ENCODE measurements around the gene PIRT.

Gene PIRT

DNA sequence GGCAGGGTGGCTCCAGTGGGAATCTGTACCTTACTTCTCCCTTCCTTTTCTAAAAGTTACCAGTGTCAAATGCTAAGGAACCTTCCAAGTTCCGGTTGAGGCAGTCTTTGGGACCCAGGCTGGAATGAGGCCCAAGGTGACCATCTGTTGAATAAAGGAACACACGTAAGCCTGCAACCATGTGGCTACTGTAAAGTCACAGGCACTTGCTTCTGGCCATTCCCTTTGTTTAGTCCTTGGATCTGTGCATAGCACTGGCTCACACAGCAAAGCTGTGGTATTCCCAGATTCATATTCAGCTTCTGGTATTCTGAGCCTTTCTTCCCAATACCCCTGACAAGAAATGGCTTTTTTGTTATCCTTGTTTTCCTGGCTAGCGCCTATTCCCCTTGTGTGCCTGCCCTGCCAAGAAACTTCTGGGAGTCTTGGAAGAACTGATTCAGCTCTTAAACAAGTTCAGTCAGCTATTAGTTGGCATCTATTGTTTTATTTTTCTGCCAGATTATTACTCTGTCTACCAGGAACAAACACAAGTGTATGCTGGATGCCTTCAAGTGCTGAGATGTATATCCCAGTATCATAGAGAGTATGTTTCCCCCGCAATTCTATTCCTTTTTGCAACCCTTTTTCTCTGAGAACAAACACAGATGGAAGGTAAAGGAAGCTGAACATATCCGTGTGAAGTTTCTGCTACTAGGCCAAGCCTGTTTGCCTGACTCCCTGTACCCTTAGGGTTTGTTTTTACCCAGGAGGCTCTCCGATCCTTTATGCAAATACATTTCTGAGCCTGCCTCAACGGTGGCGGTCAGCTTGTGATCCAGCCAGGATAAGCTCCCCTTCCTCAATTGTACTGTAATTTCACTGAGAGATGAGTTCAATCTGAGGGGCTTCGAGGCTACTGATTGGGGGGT lies 47.1 kb downstream of the PIRT start:
- Mint-ChIP-seq H3K4me1 (ENCODE audit: low read depth) (peaks cover 7% of the 10 kb centered on the region), H3K27ac (no peak overlapping the region), H3K27me3 (no peaks in the 10 kb centered on the region), H3K9me3 (no peaks in the 10 kb centered on the region), H3K4me3 (no peak overlapping the region), H3K36me3 (ENCODE audit: low read depth) (no peaks in the 10 kb centered on the region)
- intact Hi-C loops (cut with micrococcal nuclease) = no loop called here

DNA sequence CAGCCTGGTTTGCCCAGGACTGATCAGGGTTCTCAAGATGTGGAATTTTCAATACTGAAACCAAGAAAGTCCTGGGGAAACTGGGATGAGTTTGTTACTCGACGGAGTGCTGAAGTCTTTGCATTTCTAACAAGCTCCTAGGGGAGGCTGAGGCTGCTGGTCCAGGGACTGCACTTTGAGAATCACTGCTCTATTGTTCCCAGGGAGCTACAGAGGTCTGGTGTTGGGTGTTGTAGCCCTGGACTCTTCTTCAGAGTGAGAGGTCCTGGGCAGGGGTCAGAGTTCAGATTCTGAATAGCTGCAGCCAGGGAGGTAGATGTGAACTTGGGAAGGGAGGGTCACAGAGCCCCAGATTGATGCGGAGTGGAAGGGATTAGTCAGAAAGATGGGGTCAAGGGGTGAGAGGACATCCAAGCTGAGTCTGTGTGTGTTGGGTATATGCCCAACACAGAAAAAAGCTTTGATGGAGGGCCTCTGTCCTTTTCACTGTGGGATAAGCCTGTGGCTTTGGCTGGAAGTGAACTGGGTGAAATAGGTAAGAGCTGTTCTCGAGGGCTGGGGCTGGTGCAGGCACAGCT lies 48.1 kb downstream of the PIRT start:
- peaks cover 7% of the 10 kb centered on the region for H3K4me1 Mint-ChIP-seq (ENCODE audit: low read depth)
- no peak overlapping the region for H3K27ac Mint-ChIP-seq
- H3K4me3 Mint-ChIP-seq = no peak overlapping the region
- H3K9me3 Mint-ChIP-seq = no peaks in the 10 kb centered on the region
- no peaks in the 10 kb centered on the region for H3K27me3 Mint-ChIP-seq
- intact Hi-C loops (cut with micrococcal nuclease) = no loop called here
- no peaks in the 10 kb centered on the region for H3K36me3 Mint-ChIP-seq (ENCODE audit: low read depth)

DNA sequence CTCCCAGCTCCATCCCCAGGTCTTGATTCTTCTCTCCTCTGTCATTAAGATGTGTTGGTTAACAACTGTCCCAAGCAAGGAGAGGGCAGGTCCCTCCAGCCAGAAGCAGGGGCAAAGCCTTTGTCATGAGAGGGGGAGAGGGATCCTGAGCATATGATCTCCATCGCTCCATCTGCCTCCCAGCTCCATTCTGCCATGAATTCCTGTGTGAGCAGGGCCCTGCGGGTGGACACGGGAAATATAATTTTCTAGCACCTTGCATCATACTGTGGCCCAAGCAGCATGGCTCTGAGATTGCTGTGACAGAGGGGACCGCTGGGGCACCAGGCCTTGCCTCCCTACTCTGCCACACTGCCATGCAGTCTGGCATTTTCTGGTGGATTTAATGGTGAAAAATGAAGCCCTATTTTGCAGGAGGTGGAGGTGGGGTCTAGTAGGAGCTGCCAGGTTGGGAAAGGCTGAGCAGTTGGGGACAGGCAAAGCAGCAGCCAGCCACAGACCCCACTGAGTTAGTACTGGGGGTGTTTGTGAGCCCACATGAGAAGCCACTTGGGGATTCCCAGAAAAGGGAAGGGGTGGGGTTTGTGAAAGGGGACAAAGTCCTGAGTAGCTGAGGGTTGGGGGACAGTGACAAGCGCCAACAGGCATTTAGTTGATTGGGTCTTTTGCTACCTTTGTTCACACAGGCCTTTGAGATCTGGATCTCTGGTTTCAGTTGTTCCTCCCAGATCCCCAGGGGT lies 50.4 kb downstream of the PIRT start:
- Mint-ChIP-seq H3K27ac (no peak overlapping the region), H3K4me3 (no peak overlapping the region), H3K36me3 (ENCODE audit: low read depth) (no peaks in the 10 kb centered on the region), H3K4me1 (ENCODE audit: low read depth) (peaks cover 7% of the 10 kb centered on the region), H3K9me3 (peaks cover 13% of the 10 kb centered on the region), H3K27me3 (peaks cover 3% of the 10 kb centered on the region)
- intact Hi-C loops (cut with micrococcal nuclease) = no loop called here

DNA sequence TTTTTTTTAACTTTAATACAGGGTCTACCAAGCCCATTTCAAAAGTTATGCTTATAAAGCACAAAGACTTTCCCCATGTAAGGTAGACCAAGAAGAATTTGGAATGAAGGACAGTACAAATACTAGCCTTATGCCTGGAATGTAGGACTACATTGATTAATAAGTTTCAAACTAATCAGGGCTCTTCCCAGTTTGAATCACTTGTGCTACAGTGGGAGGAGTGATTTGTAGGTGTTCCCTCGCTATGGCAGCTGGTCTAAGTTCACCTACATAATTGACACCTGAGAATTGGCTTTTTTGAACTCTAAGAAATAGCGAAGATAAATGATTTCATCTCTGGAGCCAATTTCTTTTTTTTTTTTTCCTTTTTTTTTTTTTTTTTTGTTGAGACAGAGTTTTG lies 52.6 kb downstream of the PIRT start:
- Mint-ChIP-seq H3K4me3 (no peak overlapping the region), H3K27me3 (peaks cover 3% of the 10 kb centered on the region), H3K36me3 (ENCODE audit: low read depth) (no peaks in the 10 kb centered on the region), H3K27ac (no peak overlapping the region), H3K9me3 (peaks cover 15% of the 10 kb centered on the region), H3K4me1 (ENCODE audit: low read depth) (no peaks in the 10 kb centered on the region)
- intact Hi-C loops (cut with micrococcal nuclease) = no loop called here

DNA sequence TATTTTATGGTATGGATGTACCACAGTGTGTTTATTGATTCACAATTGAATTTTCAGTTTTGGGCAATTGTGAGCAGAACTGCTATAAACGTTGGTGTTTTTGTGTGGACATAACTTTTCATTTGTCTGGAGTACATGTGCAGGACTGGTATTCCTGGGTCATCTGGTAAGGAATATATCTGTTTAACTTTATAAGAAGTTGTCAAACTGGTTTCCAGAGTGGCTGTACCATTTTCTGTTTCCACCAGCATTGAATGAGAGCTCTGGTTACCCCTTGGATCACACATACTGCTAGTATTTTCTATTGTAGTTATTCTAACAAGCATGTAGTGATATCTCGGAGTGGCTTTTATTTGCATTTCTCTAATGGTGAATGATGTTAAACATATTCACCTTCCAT lies 58.3 kb downstream of the PIRT start:
- intact Hi-C loops (cut with micrococcal nuclease) = no loop called here
- H3K9me3 Mint-ChIP-seq = peaks cover 25% of the 10 kb centered on the region
- H3K4me1 Mint-ChIP-seq (ENCODE audit: low read depth) = peaks cover 11% of the 10 kb centered on the region
- H3K27me3 Mint-ChIP-seq = peaks cover 3% of the 10 kb centered on the region
- no peaks in the 10 kb centered on the region for H3K36me3 Mint-ChIP-seq (ENCODE audit: low read depth)
- H3K4me3 Mint-ChIP-seq = no peak overlapping the region
- H3K27ac Mint-ChIP-seq = no peak overlapping the region

DNA sequence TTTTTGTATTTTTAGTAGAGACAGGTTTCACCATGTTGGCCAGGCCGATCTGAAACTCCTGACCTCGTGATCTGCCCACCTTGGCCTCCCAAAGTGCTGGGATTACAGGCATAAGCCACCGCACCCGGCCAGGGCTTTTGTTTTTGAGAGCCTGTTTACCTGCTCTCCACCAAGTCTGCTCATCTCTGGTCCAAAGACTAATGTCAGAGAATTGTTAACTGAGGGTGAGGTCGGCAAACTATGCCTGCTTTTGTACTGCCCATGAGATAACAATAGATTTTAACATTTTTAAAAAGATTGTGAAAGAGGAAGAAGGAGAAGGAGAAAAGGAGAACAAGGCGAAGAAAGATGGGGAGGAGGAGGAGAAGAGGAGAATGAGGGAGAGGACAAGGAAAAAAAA lies 60.0 kb downstream of the PIRT start:
- peaks cover 16% of the 10 kb centered on the region for H3K9me3 Mint-ChIP-seq
- intact Hi-C loops (cut with micrococcal nuclease) = no loop called here
- H3K27ac Mint-ChIP-seq = peak overlapping the region; percentile 10
- peaks cover 11% of the 10 kb centered on the region for H3K4me1 Mint-ChIP-seq (ENCODE audit: low read depth)
- no peaks in the 10 kb centered on the region for H3K36me3 Mint-ChIP-seq (ENCODE audit: low read depth)
- no peak overlapping the region for H3K4me3 Mint-ChIP-seq
- H3K27me3 Mint-ChIP-seq = no peaks in the 10 kb centered on the region

DNA sequence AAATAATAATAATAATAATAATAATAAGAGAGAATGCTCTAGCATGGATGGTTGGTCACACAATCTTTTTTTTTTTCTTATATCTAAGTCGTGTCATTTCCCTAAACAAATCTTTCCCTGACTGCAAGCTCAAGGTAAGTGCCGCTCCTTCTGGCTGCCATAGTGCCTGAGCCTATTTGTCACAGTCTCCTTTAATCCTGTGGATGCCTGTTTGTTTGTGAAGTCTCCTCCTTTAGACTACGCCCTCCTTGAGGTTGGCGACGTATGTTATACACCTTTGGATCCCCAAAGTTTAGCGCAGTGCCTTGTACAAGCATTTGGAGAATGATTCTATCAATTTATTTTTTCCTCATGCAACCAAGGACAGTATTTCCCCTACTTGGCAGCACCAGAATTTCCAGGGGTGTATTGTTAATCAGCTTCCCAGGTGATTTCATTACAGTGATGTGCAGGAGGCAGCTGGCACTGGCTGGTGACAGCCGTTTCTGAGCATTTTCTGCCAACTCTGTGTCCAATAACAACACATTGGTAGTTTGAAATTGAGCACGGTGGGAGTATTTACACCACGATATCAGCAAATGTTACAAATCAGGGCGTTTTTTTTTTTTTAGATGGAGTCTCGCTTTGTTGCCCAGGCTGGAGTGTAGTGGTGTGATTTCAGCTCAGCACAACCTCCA lies 60.6 kb downstream of the PIRT start:
- Mint-ChIP-seq H3K4me3 (no peak overlapping the region), H3K27me3 (no peaks in the 10 kb centered on the region), H3K27ac (no peak overlapping the region), H3K9me3 (peaks cover 10% of the 10 kb centered on the region), H3K36me3 (ENCODE audit: low read depth) (no peaks in the 10 kb centered on the region), H3K4me1 (ENCODE audit: low read depth) (peaks cover 11% of the 10 kb centered on the region)
- intact Hi-C loops (cut with micrococcal nuclease) = no loop called here

DNA sequence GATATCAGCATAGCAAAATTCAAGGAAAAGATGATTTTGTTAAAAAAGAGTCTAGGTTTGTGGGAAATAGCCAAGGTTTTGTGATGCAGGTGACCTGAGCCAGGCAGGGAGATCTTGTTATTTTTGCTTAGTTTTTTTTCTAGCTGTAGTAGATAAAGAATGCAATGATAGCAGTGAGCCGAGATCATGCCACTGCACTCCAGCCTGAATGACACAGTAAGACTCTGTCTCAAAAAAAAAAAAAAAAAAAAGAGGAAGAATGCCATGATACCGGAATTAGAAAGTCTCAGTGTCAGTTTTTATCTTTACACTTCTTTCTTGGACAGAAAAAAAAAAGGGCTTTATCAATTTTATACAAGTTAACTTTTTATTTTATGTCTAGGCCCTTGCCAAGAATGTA lies 61.5 kb downstream of the PIRT start:
- Mint-ChIP-seq H3K4me1 (ENCODE audit: low read depth) (peaks cover 11% of the 10 kb centered on the region), H3K4me3 (no peak overlapping the region), H3K9me3 (peaks cover 10% of the 10 kb centered on the region), H3K36me3 (ENCODE audit: low read depth) (no peaks in the 10 kb centered on the region), H3K27me3 (no peaks in the 10 kb centered on the region), H3K27ac (no peak overlapping the region)
- intact Hi-C loops (cut with micrococcal nuclease) = no loop called here

DNA sequence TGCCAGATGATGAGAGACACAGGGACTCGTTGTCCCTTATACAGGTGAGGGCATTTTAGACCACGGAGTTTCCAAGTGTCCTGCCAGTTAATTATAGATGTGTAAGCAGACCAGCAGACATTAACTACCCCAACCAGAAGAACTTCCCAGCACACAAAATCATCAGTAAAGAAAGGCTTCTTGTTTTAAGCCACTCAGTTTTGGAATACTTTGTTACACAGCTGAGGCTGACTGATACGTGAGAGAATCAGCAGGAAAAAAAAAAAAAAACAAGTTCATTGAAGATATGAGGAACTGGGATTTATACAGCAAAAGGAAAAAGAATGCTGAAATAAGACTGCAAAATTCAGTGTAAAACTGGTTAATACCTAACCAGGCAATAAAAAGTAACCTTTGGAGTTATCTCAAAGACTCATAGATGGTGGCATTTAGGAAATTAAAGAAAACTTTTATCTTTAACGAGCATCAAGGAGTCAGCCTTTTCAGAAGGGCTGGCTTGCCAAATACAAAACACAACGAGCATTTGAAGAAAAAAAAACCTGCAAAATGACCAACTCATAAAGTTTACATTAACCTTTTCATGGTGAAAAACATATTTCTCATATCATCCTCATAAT lies 62.0 kb downstream of the PIRT start:
- Mint-ChIP-seq H3K9me3 (peaks cover 10% of the 10 kb centered on the region), H3K4me3 (no peak overlapping the region), H3K27ac (no peak overlapping the region), H3K36me3 (ENCODE audit: low read depth) (no peaks in the 10 kb centered on the region), H3K4me1 (ENCODE audit: low read depth) (peaks cover 11% of the 10 kb centered on the region), H3K27me3 (no peaks in the 10 kb centered on the region)
- intact Hi-C loops (cut with micrococcal nuclease) = no loop called here

DNA sequence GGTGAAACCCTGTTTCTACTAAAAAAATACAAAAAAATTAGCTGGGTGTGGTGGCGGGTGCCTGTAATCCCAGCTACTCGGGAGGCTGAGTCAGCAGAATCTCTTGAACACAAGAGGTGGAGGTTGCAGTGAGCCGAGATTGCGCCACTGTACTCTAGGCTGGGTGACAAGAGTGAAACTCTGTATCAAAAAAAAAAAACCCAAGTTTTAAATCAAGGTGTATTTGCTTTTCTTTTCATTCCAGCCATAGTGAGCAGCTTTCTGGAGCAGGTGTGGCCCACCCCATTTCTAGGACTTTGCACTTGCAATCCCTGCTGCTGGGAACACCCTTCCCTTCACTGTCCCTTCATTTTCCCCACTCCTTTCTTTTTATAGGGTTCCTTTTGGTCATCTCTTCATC lies 62.8 kb downstream of the PIRT start:
- Mint-ChIP-seq H3K27ac (no peak overlapping the region), H3K4me1 (ENCODE audit: low read depth) (peaks cover 11% of the 10 kb centered on the region), H3K36me3 (ENCODE audit: low read depth) (no peaks in the 10 kb centered on the region), H3K9me3 (peaks cover 10% of the 10 kb centered on the region), H3K27me3 (no peaks in the 10 kb centered on the region), H3K4me3 (no peak overlapping the region)
- intact Hi-C loops (cut with micrococcal nuclease) = no loop called here

DNA sequence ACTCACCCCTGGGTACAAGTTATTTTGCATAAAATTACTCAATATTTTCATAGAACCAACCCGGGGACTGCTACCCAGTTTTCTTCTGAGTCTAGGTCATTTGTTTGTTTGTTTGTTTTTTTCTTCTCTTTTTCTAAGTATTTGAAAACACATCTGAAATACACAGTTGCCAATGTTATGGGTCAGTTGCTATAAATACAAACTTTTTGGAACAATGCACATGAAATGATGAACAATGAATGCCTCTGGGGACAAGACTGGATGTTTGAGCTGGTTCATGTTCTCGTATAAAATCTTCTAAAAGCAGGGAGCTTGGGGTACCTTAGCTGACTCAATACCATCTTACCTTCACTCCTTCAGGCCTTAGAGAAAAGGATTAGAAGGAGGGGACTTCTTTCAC lies 64.5 kb downstream of the PIRT start:
- Mint-ChIP-seq H3K9me3 (peaks cover 10% of the 10 kb centered on the region), H3K27ac (no peak overlapping the region), H3K4me3 (no peak overlapping the region), H3K27me3 (no peaks in the 10 kb centered on the region), H3K36me3 (ENCODE audit: low read depth) (no peaks in the 10 kb centered on the region), H3K4me1 (ENCODE audit: low read depth) (peaks cover 11% of the 10 kb centered on the region)
- intact Hi-C loops (cut with micrococcal nuclease) = no loop called here
